ENCODE results near the gene TJP1. TPM values are rescaled to one million over a fixed set of nuclear protein-coding genes. Genes with fewer than 3 reads are reported as not detected.
A peak's percentile ranks its signal among the peaks of the same experiment; 100 is the strongest.
"Not testable (repeated sequence)": the region's sequence is repeated elsewhere in the genome, so short reads cannot be mapped to it uniquely, and the experiment has no call there.

The TJP1 gene
- total RNA-seq, 1 experiment from 2014 or later = 49.1 TPM

DNA sequence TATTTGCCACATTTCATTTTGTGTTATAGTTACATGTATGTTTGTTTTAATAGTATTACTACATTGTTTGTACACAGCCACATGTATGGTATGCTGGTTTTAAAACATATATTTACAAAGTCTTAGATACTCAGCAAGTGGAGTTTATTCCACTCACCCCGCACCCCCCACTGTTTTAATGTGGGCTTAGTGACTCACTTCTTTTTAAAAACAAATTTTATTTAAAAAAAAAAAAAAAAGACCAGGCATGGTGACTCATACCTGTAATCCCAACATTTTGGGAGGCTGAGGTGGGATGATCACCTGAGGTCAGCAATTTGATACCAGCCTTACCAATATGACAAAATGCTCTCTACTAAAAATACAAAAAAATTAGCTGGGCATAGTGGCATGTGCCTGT lies 26.9 kb upstream of the TJP1 start:
- Histone ChIP-seq H3K9me3 (peaks cover 14% of the 10 kb centered on the region), H3K27me3 (no peaks in the 10 kb centered on the region), H3K4me3 (no peak overlapping the region), H3K36me3 (no peaks in the 10 kb centered on the region)
- peak; percentile 18 for DNase-seq

DNA sequence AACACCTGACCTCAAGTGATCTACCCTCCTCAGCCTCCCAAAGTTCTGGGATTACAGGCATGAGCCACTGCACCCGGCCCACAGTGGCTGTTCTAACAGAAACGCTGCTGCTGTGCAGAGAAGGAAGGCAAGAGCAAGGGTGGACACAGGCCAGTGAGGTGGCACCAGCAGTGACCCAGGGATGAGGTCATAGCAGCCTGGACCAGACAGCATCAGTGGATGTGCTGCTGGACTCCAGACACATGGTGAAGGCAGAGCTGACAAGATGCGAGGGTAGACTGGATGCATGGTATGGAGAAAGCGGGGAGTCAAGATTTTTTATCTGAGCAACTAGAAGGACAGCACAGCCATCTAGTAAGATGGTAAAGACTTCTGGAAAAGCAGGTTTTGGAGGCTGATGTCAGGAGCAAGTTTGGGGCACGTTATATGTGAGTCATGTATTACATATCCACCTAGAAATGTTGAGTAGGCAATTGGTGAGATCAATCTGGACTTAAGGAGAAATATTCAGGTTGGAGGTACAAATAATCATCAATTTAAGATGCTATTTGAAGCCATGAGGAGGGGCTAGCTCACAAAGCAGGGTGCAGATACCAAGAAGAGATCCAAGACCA lies 22.1 kb upstream of the TJP1 start:
- Histone ChIP-seq H3K4me3 (no peak overlapping the region), H3K27me3 (no peaks in the 10 kb centered on the region), H3K9me3 (peaks cover 10% of the 10 kb centered on the region), H3K36me3 (no peaks in the 10 kb centered on the region)
- DNase-seq = peak; percentile 39

DNA sequence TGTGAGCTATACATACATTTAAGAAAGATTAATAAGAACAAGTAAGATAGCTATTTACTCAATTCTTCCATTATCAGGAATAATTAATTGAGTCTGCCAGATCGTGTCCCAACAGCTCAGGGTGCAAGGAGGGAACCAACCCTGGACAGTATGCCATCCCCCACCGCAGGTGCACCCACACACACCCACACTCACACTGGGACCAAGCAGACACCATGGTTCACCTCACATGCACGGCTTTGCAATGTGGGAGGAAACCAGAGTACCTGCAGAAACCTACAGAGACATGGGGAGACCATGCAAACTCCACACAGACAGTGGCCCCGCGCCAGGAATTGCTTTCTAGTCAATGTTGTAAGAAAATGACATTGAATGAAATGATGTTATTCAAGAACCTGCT lies 20.0 kb upstream of the TJP1 start:
- DNase-seq = no peak
- H3K4me3 ChIP-seq = no peak overlapping the region
- H3K36me3 ChIP-seq = no peaks in the 10 kb centered on the region

DNA sequence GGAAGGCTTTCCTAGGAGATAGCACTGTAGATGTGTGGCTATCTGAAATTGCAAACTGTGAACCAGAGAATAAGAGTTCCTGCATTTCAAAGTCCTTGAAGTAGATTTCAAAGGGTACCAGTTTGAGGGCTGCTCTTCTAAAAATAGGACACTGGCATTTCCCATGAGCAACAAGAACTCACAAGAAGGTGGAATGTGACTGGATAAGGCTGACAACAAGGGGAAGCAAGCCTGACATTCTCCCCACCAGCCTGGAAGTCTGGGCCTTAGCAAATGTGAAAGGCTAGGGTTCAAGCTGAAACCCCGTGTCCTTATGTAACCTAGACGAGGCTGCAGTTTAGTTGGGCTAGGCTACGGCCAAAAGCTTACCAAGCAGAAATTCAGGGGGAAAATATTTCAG lies 18.7 kb upstream of the TJP1 start:
- no peak overlapping the region for H3K4me3 ChIP-seq
- H3K36me3 ChIP-seq = no peaks in the 10 kb centered on the region
- DNase-seq = no peak
- H3K27me3 ChIP-seq = no peaks in the 10 kb centered on the region
- no peaks in the 10 kb centered on the region for H3K9me3 ChIP-seq

More for the DNA sequence above, 20.0 kb upstream of the TJP1 start:
- Histone ChIP-seq H3K27me3 (no peaks in the 10 kb centered on the region), H3K9me3 (no peaks in the 10 kb centered on the region)

DNA sequence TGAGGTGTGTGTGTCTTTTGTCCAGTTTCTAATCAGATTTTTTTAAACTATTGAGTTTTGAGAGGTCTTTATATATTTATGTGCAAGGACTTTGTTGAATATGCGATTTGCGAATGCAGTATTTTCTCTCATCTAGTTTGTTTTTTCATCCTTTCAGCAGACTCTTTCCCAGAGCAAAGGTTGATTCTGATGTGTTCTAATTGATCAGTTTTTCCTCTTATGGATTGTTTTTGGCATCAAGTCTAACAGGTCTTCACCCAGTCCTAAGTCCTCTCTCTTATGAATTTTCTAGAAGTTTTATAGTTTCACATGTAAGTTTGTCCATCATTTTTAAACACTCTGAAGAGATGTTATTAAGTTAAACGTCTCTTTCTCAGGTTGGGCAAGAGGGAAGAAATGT lies 17.8 kb upstream of the TJP1 start:
- Histone ChIP-seq H3K36me3 (no peaks in the 10 kb centered on the region), H3K4me3 (no peak overlapping the region), H3K27me3 (no peaks in the 10 kb centered on the region), H3K9me3 (no peaks in the 10 kb centered on the region)
- no peak for DNase-seq

DNA sequence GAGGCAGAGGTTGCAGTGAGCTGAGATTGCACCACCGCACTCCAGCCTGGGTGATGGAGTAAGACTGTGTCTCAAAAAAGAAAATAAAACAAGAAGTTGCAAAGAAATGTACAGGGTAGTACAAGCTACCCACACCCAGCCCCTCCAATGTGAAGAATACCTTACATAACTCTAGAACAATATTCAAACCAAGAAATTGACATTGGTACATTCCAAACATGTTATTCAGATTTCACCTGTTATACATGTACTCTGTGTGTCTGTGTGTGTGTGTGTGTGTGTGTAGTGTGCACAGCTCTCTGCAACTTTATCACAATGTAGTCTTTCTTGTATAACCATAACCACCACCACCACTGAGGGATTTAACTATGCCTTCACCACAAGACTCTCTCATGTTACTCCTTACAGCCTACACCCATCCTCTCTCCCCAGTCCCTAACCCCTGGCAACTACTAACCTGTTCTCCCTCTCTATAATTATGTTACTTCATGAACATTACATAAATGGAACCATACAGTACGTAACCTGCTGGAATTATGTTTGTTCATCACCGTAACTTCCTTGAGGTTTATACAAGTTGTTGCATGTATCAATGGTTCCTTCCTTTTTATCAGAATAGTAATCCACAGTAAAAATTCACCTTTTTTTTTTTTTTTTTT lies 16.2 kb upstream of the TJP1 start:
- Histone ChIP-seq H3K27me3 (no peaks in the 10 kb centered on the region), H3K9me3 (no peaks in the 10 kb centered on the region), H3K4me3 (no peak overlapping the region), H3K36me3 (no peaks in the 10 kb centered on the region)
- DNase-seq = no peak

DNA sequence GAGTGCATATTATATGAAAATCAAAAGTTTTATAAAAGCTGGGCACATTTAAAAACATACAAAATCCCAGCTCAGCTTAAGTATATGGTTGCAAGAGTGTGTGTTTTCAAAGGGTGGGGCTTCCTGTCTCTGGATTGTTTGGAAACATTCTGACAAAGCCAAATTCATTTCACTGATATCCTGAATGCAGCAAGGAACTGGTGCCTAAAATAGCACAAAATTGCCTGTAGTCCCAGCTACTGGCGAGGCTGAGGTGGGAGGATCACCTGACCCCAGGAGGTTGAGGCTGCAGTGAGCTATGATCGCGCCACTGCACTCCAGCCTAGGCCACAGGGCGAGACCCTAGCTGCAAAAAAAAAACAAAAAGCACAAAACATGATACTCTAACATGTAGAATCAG lies 13.0 kb upstream of the TJP1 start:
- H3K36me3 ChIP-seq = no peaks in the 10 kb centered on the region
- no peaks in the 10 kb centered on the region for H3K9me3 ChIP-seq
- no peak overlapping the region for H3K4me3 ChIP-seq
- no peaks in the 10 kb centered on the region for H3K27me3 ChIP-seq
- no peak for DNase-seq

DNA sequence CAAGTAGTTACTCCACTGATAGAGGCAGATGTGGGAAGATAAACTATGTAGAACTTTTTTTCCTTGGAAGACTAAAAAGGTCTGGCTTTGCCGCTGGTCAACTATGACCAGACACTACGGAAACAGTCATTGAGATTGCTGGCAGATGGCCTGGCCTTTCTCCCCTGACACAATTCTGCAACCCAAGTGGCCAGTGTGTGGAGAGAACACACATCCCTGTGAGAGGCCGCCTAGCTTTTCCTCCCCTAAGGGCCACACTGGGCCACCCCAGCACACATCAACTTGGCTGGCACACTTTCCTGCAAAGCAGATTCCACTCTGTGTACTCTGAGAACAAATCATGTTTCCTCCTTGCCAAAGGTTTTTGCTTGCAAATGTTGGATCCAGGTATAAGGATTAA lies 10.4 kb upstream of the TJP1 start:
- no peak for DNase-seq
- Histone ChIP-seq H3K27me3 (no peaks in the 10 kb centered on the region), H3K9me3 (no peaks in the 10 kb centered on the region), H3K36me3 (no peaks in the 10 kb centered on the region), H3K4me3 (no peak overlapping the region)

DNA sequence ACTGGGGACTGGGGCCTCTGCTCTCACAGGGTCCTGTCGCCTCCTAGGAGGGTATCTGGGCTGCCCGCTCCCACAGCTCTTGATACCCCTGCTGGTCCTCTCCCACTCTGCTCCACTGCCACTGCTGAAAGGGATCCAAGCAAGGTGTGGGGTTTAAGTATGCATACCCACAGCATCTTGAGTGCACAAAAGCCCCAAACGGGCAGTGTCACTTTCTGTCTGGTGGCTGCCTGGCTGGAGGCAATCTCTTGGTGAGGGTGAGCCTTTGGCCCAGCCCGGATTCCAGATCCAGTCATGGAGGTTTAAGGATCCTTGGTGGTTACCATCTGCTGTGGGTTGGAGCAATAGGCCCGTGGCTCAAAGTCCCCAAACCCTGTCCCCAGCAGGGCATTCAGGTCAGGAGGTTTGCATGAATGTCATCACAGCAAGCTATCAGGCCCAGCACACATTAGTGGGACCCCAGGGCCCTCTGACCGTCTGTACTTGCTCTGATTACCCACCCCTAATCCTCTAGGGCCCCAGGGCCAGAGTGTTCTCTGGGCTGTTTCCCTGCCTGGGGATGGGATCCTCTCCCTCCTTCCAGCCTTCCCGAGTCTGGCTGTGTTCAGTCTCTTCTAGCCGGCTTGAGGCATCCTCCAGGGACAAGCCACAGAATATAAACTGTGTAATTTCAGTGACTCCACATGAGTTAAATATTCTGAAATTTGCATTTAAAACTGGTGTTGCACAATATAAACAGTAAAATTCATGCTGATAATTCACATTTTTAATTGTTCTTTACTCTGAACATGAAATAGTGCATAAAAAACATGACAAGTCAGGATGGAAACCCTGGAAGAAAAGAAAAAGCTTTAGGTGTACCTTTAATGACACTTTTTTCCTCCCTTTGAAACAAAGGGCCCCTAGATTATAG lies 4.9 kb upstream of the TJP1 start:
- H3K36me3 ChIP-seq = no peaks in the 10 kb centered on the region
- no peaks in the 10 kb centered on the region for H3K27me3 ChIP-seq
- DNase-seq = no peak
- no peaks in the 10 kb centered on the region for H3K9me3 ChIP-seq
- H3K4me3 ChIP-seq = no peak overlapping the region

DNA sequence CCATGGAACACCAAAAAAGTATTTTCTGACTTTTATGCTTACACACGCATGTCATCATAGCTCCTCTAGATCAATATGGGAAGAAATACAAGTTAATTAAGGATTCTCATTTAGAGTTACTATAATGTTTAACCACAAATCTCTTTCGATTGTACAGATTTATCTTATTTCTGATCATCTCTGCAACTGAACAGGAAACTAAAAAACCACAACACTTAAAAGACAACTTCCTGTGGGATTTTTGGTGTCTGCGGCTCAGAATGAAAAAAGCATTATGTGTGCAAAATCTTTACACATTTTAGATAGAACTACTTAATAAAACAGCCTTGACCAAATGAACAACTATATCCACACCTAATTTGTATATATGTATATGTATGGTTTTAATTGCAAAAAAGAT lies 3.0 kb upstream of the TJP1 start:
- Histone ChIP-seq H3K27me3 (no peaks in the 10 kb centered on the region), H3K9me3 (no peaks in the 10 kb centered on the region)
- DNase-seq = no peak

DNA sequence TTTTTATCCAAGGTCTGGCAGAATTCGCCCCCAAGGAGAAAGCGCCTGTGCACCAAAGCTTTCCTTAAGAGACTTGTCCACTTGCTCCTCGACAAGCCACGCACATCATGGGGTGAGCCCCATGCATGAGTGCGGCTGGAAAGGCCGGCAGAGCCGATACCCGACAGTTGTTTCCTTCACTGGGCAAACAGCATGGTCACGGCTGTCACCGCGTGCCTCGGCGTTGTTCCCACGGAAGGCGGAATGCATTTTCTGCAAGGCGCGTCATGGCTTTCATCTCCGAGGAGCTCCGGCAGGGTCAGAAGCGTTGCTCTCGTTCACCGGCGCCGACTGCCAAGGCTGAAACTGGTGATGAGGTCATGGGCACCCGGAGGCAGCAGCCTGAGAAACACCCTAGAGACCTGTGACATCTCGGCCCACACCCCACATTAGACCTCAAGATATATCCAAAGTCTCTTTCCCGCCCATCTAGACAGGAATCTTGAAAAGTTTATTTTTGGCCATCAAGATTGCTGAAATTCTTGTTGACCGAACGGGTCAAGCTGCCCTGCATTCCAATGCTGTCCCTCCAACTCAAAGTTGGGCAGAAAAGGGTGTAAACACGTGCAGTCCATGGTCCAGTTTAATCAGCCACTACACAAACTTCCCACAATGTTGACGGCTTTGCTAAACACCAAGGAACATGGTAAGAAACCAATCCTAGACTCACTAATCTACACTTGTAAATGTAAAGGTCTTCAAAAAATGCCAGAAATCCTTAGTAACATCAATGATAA lies 604 bp upstream of the TJP1 start:
- Histone ChIP-seq H3K36me3 (no peaks in the 10 kb centered on the region), H3K4me3 (peak overlapping the region; percentile 66)
- peak; percentile 79 for DNase-seq

More for the DNA sequence above, 3.0 kb upstream of the TJP1 start:
- no peaks in the 10 kb centered on the region for H3K36me3 ChIP-seq
- H3K4me3 ChIP-seq = no peak overlapping the region

DNA sequence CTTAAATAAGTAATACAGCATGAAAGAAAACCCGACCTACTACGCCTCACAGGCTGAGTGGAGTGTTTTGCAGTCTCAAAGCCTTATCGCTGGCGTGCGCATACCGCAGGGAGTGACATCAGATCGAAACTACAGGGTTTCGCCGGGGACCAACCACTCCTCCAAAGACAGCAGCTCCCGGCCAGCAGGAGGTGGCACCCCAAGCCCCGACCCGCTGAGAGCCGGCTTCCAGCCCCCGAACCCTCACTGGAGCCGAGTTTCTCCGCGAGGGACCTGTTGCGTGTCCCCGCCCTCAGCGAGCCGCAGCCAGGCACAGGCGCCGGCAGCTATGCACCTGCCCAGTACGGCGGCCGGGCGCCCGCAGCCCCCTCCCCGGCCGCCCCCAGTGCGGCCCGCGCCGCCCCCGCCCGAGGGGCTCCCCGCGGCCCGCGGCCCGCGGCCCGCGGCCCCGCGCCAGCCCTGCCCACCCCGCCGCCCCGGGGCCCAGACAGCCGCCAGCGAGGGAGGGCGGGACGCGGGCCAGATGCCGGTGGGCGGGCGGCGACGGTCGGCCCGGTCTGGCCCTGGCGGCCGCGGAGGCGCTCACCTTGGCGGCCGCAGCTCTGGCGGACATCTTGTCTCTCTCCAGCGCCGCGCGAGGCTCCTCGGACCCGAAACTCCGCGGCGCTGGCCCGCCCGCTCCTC lies 710 bp downstream of the TJP1 start:
- Histone ChIP-seq H3K9me3 (no peaks in the 10 kb centered on the region), H3K27me3 (no peaks in the 10 kb centered on the region), H3K36me3 (peaks cover 5% of the 10 kb centered on the region; the same call in 1 of the 2 replicates), H3K4me3 (peak overlapping the region; percentile 66)
- peak; percentile 82 for DNase-seq

More for the DNA sequence above, 604 bp upstream of the TJP1 start:
- Histone ChIP-seq H3K27me3 (no peaks in the 10 kb centered on the region), H3K9me3 (no peaks in the 10 kb centered on the region)

DNA sequence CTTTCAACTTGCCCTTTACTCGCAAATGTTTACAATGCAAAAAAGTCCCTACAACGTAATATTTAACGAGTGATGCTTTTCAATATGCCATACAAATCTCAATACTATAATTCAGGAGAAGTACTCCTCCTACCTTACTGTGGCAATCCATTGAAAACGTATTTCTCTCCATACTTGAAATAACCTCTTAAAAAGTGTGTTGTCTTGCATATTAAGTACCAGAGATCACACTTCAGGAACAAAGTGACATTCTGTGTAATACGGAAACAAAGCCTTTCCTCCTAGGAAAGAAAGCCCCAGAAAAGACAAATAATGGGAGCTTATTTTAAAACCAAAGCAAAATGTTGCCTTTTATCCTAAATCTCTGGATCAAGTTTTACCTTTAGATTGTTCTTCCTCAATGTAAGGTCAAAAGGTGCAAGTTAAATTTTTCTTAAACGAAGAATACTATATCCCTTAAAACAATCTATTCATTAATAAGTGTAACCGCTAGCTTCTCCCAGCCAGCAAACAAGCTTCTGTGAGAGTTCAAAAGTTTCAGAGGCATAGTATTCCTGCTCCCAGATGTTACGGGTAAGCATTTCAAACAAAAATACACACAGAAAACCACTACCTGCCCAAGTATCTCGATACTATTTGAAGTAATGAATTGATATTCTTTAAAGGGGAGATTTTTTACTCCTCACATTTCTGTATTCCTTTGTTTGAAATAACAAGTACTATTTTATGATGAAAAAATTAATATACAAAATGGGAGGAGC lies 1.7 kb downstream of the TJP1 start:
- Histone ChIP-seq H3K9me3 (no peaks in the 10 kb centered on the region), H3K36me3 (peaks cover 7% of the 10 kb centered on the region; the same call in 1 of the 2 replicates), H3K27me3 (no peaks in the 10 kb centered on the region), H3K4me3 (peak overlapping the region; percentile 66)
- DNase-seq = no peak

DNA sequence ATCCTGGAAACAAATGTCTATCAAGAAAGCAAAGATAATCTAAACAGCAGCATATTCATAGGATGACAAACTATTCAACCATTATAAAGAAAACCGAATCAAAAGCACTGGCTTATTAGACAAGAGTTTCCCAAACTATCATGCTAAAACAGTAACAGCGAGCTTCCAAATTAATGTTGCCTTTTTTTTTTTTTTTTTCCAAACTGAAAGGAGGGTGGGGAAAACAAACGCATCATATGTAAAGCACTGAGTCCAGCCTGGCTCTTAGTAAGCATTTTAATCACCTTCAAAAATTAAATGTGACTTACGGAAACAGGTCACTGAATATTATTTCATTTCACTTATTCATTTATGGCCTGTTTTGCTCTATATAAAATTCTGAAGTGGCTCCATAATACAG lies 2.3 kb downstream of the TJP1 start:
- H3K9me3 ChIP-seq = no peaks in the 10 kb centered on the region
- DNase-seq = no peak
- peaks cover 7% of the 10 kb centered on the region; the same call in 1 of the 2 replicates for H3K36me3 ChIP-seq
- no peaks in the 10 kb centered on the region for H3K27me3 ChIP-seq
- peak overlapping the region; percentile 66 for H3K4me3 ChIP-seq

DNA sequence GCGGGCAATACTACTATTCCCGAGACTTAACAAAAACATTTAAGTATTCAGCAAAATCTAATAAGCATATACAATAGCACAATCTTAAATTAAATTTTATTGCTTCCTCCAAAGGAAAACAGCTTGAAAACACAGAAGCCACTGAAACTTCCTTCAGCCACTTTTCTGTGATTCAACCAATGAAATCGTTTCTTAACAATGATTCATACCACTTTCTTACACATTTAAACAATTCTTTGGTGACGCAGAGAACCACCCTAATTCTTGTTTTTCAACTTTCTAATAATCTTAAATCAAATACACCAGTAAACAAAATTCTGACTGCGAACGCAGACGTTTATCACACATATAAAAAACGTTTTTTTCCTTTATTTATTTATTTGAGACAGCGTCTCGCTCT lies 4.1 kb downstream of the TJP1 start:
- no peak for DNase-seq
- Histone ChIP-seq H3K4me3 (no peak overlapping the region), H3K9me3 (no peaks in the 10 kb centered on the region), H3K27me3 (no peaks in the 10 kb centered on the region), H3K36me3 (peaks cover 7% of the 10 kb centered on the region; the same call in 1 of the 2 replicates)

DNA sequence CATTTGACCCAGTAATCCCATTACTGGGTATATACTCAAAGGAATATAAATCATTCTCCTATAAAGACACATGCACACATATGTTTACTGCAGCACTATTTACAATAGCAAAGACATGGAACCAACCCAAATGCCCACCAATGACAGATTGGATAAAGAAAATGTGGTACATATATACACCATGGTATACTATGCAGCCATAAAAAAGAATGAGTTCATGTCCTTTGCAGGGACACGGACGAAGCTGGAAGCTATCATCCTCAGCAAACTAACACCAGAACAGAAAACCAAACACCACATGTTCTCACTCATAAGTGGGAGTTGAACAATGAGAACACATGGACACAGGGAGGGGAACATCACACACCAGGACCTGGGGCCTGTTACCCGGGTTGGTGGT lies 4.8 kb downstream of the TJP1 start:
- H3K9me3 ChIP-seq, H3K4me3 ChIP-seq, H3K36me3 ChIP-seq, H3K27me3 ChIP-seq, DNase-seq: not testable (repeated sequence)
